Lower leg skin (tissue), 4 donors: Measurements from ENCODE around the gene ARHGEF33. TPM values are rescaled to one million over a fixed set of nuclear protein-coding genes. Genes with fewer than 3 reads are reported as not detected.

ENCODE experiments used
- DNase-seq, 2 donors: peaks; one replicate each; pipeline ENCODE4 v3.0.0-alpha.2; 2019; ENCODE audit warnings: low spot score in 2 of 2
- H3K4me3 ChIP-seq: fragments of 200-600 bp; sonication (generic); 2 replicates; pipeline ENCODE4 v1.5.1; 2017; ENCODE audit warnings: mild to moderate bottlenecking, low read depth; ENCODE audit not compliant: poor library complexity, severe bottlenecking
- CTCF ChIP-seq, 3 donors: fragments of 450-650 bp; IDR thresholded peaks; one replicate each; pipeline ENCODE4 v1.5.1; 2016; ENCODE audit warnings: antibody characterized with exemption in 3 of 3, mild to moderate bottlenecking in 3 of 3, moderate library complexity in 2 of 3
- POLR2A ChIP-seq, 2 donors: fragments of 450-650 bp; IDR thresholded peaks; one replicate each; pipeline ENCODE4 v1.6.1; 2016 to 2017; ENCODE audit warnings: antibody characterized with exemption in 2 of 2, mild to moderate bottlenecking in 1 of 2, moderate library complexity in 1 of 2
- WGBS, 2 donors: methylation state at CpG; one replicate each; pipeline ENCODE4 v1.1.5; 2018; 5-methylcytosine and 5-hydroxymethylcytosine counted together
- intact Hi-C: fragments of 100-400 bp; cut with DNase I; formaldehyde crosslinking; loops from one replicate; pipeline ENCODE4 v1.15.0; 2023; ENCODE audit warnings: low total_unique reads
- total RNA-seq, 4 donors: library from RNA; depleted of rRNA; stranded (reverse); fragments of >200 nt; gene quantifications; one replicate each; pipeline ENCODE4 v1.1.0, GENCODE V29; 2016

ARHGEF33 gene
- total RNA-seq, 4 donors from 2014 or later: 0.13 to 1.4 (median 0.66) TPM

GRCh38 chr2:38940746-38941145 lies 51.1 kb downstream of the ARHGEF33 start:
- WGBS, 2 donors: 74 to 85% methylated on average over 1 of the region's 1 CpG
- TF ChIP-seq POLR2A (IDR thresholded peaks at IDR 0.05): no peak
- no peak for TF ChIP-seq CTCF (IDR thresholded peaks at IDR 0.05)
- H3K4me3 ChIP-seq: no peak overlapping the region
- no peak for DNase-seq
- intact Hi-C loops: loop anchor here (10.0 kb wide), 1 partner anchor 294 kb away; no protein-coding TSS in a partner anchor

DNA sequence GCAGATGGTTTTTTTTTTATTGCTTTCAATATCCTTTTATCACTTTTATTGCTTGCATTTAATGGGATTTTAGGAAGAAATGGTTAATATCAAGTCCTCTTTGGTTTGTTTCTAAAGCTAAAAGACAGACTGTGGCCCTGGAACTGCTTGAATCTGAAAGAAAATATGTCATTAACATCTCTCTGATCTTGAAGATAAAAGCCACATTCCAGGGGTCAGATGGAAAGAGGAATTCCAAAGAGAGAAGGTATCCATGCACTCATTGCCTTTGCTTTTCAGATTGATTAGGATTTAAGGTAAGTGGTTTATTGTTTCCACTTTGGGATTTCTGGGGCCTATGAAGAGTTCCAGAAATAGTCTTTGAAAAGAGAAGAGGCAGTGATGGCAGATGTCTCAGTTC lies 54.1 kb downstream of the ARHGEF33 start:
- TF ChIP-seq CTCF (IDR thresholded peaks at IDR 0.05) (no peak), POLR2A (IDR thresholded peaks at IDR 0.05) (no peak)
- intact Hi-C loops: loop anchor here (10.0 kb wide), 1 partner anchor 291 kb away; no protein-coding TSS in a partner anchor
- H3K4me3 ChIP-seq: no peak overlapping the region
- DNase-seq: no peak

GRCh38 chr2:38945372-38945771 lies 55.7 kb downstream of the ARHGEF33 start:
- no peak overlapping the region for H3K4me3 ChIP-seq
- intact Hi-C loops: loop anchor here (10.0 kb wide), 1 partner anchor 289 kb away; no protein-coding TSS in a partner anchor
- no peak for DNase-seq
- no peak for TF ChIP-seq CTCF (IDR thresholded peaks at IDR 0.05)
- TF ChIP-seq POLR2A (IDR thresholded peaks at IDR 0.05): no peak
- 84 to 94% methylated on average over 4 of the region's 4 CpGs for WGBS, 2 donors

DNA sequence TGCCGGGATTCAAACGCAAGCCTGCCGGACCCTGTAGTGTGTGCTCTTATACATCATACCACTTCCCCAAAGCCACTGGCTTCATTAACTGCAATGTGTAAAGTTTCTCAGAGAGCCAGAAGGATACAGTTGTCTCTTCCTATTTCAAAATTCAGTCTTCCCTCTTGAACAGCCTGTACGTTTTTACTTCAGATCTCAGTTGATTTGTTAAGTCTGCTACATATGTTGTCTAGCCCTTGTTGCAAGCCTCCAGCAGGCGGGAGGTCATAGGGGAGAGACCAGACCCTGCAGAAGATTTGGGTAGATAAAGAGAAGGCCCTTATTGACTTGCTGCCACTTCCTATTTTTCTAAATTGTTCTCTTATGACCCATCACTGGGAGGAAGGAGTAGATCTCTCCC lies 56.2 kb downstream of the ARHGEF33 start:
- DNase-seq: no peak
- TF ChIP-seq POLR2A (IDR thresholded peaks at IDR 0.05): no peak
- TF ChIP-seq CTCF (IDR thresholded peaks at IDR 0.05): no peak
- intact Hi-C loops: loop anchor here (10.0 kb wide), 1 partner anchor 289 kb away; no protein-coding TSS in a partner anchor
- WGBS, 2 donors: 81 to 88% methylated on average over 5 of the region's 5 CpGs
- H3K4me3 ChIP-seq: no peak overlapping the region

GRCh38 chr2:38947241-38948239 lies 57.9 kb downstream of the ARHGEF33 start:
- DNase-seq: peak in 1 of 2 donors; percentile 46
- WGBS, 2 donors: 55 to 57% methylated on average over 11 of the region's 11 CpGs
- intact Hi-C loops: loop anchor here (10.0 kb wide), 1 partner anchor 287 kb away; no protein-coding TSS in a partner anchor
- TF ChIP-seq CTCF (IDR thresholded peaks at IDR 0.05) (no peak), POLR2A (IDR thresholded peaks at IDR 0.05) (no peak)
- no peak overlapping the region for H3K4me3 ChIP-seq
